Spinal cord (tissue), 10 donors: Measurements from ENCODE around the gene CNOT2. TPM values are rescaled to one million over a fixed set of nuclear protein-coding genes. Genes with fewer than 3 reads are reported as not detected.

ENCODE experiments used
- DNase-seq, 6 donors: peaks; one replicate each; pipeline versions ENCODE4 v3.0.0 to v3.0.0-alpha.2; 2013 to 2015; ENCODE audit warnings: low spot score in 6 of 6, low read depth in 4 of 6
- H3K27ac ChIP-seq: one replicate; pipeline ENCODE4 v1.5.1; 2013; ENCODE audit warnings: low read depth, low read length, control low read depth
- H3K27me3 ChIP-seq: one replicate; pipeline ENCODE4 v1.6.1; 2013; ENCODE audit warnings: low read length; ENCODE audit not compliant: control insufficient read depth, insufficient read depth
- H3K36me3 ChIP-seq: one replicate; pipeline ENCODE4 v1.6.1; 2013; ENCODE audit warnings: low read length; ENCODE audit not compliant: control insufficient read depth, insufficient read depth
- H3K4me1 ChIP-seq: one replicate; pipeline ENCODE4 v1.6.1; 2013; ENCODE audit warnings: low read length; ENCODE audit not compliant: control insufficient read depth, insufficient read depth
- H3K4me3 ChIP-seq: one replicate; pipeline ENCODE4 v1.5.1; 2013; ENCODE audit warnings: low read depth, low read length, control low read depth
- H3K9me3 ChIP-seq: one replicate; pipeline ENCODE4 v1.6.1; 2013; ENCODE audit warnings: low read length; ENCODE audit not compliant: control insufficient read depth, insufficient read depth
- WGBS: methylation state at CpG from one replicate; pipeline ENCODE4 v1.1.5; 2013; ENCODE audit warnings: missing lambda C conversion rate; ENCODE audit not compliant: insufficient coverage; 5-methylcytosine and 5-hydroxymethylcytosine counted together
- polyA plus RNA-seq, 2 donors: library from polyadenylated mRNA; unstranded; fragments of 120-200 nt; gene quantifications; one replicate each; pipeline ENCODE4 v1.2.1, GENCODE V29; 2013; ENCODE audit not compliant: insufficient read length in 2 of 2
- total RNA-seq, 2 donors: library from RNA; depleted of rRNA in 1 of 2; stranded (reverse); fragments of 120-200 nt in 1 of 2; fragments of >200 nt in 1 of 2; gene quantifications; one replicate each; pipeline versions ENCODE4 v1.2.3 to v1.2.4, GENCODE V29; 2013 to 2014
- donor health status: healthy.

The CNOT2 gene
- total and polyA plus RNA-seq, 4 donors: 72.9 to 155 (median 102) TPM

DNA sequence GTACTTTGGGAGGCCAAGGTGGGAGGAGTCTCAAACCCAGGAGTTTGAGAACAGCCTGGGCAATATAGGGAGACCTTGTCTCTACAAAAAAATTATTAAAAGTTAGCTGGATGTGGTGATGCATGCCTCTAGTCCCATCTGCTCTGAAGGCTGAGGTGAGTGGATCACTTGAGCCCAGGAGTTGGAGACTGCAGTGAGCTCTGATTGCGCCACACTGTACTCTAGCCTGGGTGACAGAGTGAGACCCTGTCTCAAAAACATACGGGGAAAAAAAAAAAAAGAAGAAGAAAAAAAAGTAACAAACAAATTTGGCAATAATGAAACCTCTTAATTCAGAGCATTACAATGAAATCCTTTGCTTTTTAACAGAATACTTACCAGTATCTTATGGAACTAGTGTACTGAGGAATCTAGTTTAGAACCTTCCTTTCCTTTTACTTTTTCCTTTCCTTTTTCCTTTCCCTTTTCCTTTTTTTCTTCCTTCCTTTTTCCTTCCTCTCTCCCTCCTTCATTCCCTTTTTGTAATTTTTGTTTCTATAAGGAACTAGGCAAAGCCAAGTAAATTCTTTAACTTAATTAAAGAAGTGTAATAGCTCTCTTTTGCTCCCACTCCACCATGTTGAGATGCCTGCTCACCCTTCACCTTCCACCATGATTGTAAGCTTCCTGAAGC is 12.2 kb upstream of the CNOT2 start:
- no peaks in the 10 kb centered on the region for H3K4me1 ChIP-seq
- no peaks in the 10 kb centered on the region for H3K36me3 ChIP-seq
- no peak overlapping the region for H3K27ac ChIP-seq
- no peaks in the 10 kb centered on the region for H3K9me3 ChIP-seq
- no peak for DNase-seq
- WGBS: no CpG with 5 or more reads among the region's 2 CpGs
- no peak overlapping the region for H3K4me3 ChIP-seq
- H3K27me3 ChIP-seq: no peaks in the 10 kb centered on the region

DNA sequence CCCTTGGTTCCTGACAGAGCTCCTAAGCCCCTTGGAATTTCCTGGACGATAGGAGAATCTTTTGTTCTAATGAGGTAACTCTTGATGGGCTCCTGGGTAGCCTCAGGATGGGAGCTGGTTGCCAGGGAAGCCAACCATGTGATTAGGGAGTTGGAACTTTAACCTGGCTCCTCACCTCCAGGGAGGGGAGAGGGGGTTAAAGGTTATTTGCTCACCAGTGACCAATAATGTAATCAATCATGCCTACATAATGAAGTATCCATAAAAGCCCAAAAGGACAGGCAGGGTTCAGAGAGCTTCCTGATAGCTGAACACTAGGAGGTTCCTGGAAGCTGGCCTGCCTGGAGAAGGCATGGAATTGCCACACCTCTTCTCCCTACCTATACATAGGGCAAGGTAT is 6.2 kb upstream of the CNOT2 start:
- Histone ChIP-seq H3K9me3 (no peaks in the 10 kb centered on the region), H3K4me3 (no peak overlapping the region), H3K4me1 (no peaks in the 10 kb centered on the region), H3K27me3 (no peaks in the 10 kb centered on the region), H3K27ac (no peak overlapping the region), H3K36me3 (peaks cover 6% of the 10 kb centered on the region)
- 17% methylated on average over 1 of the region's 1 CpG for WGBS
- DNase-seq: no peak

DNA sequence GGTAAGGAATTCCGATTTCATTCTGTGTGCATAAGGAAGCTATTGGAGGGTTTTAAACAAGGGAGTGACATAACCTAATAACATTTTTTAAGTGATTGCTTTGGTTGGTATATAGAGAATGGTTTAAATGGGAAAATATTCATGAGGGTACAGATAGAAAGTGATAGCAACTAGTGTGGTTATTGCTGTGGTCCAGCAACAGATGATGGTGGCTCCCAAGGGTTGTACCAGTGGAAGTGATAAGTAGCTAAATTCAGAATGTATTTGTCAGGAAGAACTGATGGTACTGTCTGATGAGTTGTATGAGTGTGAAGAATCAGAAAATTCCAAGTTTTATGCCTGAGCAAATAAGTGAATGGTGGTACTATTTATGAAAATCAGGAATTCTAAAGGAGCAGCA is 2.6 kb upstream of the CNOT2 start:
- Histone ChIP-seq H3K27ac (no peak overlapping the region), H3K9me3 (no peaks in the 10 kb centered on the region), H3K4me1 (no peaks in the 10 kb centered on the region), H3K36me3 (peaks cover 6% of the 10 kb centered on the region), H3K27me3 (no peaks in the 10 kb centered on the region), H3K4me3 (no peak overlapping the region)
- DNase-seq: no peak
- 100% methylated on average over 1 of the region's 1 CpG for WGBS

GRCh38 chr12:70241845-70242244 is 1.4 kb upstream of the CNOT2 start:
- H3K27ac ChIP-seq: no peak overlapping the region
- H3K9me3 ChIP-seq: no peaks in the 10 kb centered on the region
- H3K27me3 ChIP-seq: no peaks in the 10 kb centered on the region
- peaks cover 6% of the 10 kb centered on the region for H3K36me3 ChIP-seq
- no peak for DNase-seq
- WGBS: no CpG with 5 or more reads among the region's 2 CpGs
- peak overlapping the region; percentile 96 for H3K4me3 ChIP-seq
- no peaks in the 10 kb centered on the region for H3K4me1 ChIP-seq

GRCh38 chr12:70243510-70244371 is 508 bp downstream of the CNOT2 start:
- peak overlapping the region; percentile 96 for H3K4me3 ChIP-seq
- H3K4me1 ChIP-seq: no peaks in the 10 kb centered on the region
- H3K27ac ChIP-seq: peak overlapping the region; percentile 99
- DNase-seq: peak in 5 of 6 donors; percentile 46 to 92 (median 61)
- H3K36me3 ChIP-seq: peaks cover 5% of the 10 kb centered on the region
- 0% methylated on average over 44 of the region's 70 CpGs for WGBS
- H3K27me3 ChIP-seq: no peaks in the 10 kb centered on the region
- H3K9me3 ChIP-seq: no peaks in the 10 kb centered on the region

GRCh38 chr12:70244409-70244808 is 1.2 kb downstream of the CNOT2 start:
- H3K4me1 ChIP-seq: no peaks in the 10 kb centered on the region
- WGBS: 14% methylated on average over 2 of the region's 7 CpGs
- no peaks in the 10 kb centered on the region for H3K27me3 ChIP-seq
- peak overlapping the region; percentile 96 for H3K4me3 ChIP-seq
- no peak for DNase-seq
- peaks cover 2% of the 10 kb centered on the region for H3K36me3 ChIP-seq
- no peaks in the 10 kb centered on the region for H3K9me3 ChIP-seq
- peak overlapping the region; percentile 99 for H3K27ac ChIP-seq

- Histone ChIP-seq H3K27me3 (no peaks in the 10 kb centered on the region), H3K4me1 (no peaks in the 10 kb centered on the region), H3K9me3 (no peaks in the 10 kb centered on the region), H3K4me3 (no peak overlapping the region), H3K27ac (no peak overlapping the region), H3K36me3 (no peaks in the 10 kb centered on the region)
- no peak for DNase-seq
These were observed 2.2 kb downstream of the CNOT2 start for GRCh38 chr12:70245458-70245857.

DNA sequence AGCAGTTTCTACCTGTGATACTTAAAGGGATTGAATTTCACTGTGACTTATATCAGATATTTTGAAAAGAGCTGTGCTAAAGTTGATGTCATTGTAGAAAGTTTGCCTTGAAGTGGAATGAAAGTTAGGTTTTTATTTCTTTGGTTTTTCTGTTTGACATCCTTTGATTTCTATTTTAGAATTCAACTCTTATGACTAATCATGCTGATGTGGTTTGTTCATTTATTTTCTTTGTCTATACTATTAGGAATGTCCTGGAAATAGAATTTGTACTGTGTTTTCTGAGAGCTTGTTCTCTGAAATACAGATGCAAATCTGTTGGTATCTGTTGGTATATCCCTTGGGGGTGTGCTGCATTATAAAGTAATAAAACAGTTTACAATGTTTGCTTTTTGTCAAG is 3.3 kb downstream of the CNOT2 start:
- DNase-seq: no peak
- Histone ChIP-seq H3K9me3 (no peaks in the 10 kb centered on the region), H3K4me3 (no peak overlapping the region), H3K27ac (no peak overlapping the region), H3K4me1 (no peaks in the 10 kb centered on the region), H3K36me3 (no peaks in the 10 kb centered on the region), H3K27me3 (no peaks in the 10 kb centered on the region)

GRCh38 chr12:70247653-70248199 is 4.5 kb downstream of the CNOT2 start:
- no peaks in the 10 kb centered on the region for H3K27me3 ChIP-seq
- no peak overlapping the region for H3K4me3 ChIP-seq
- no peak overlapping the region for H3K27ac ChIP-seq
- DNase-seq: no peak
- H3K36me3 ChIP-seq: no peaks in the 10 kb centered on the region
- H3K4me1 ChIP-seq: no peaks in the 10 kb centered on the region
- H3K9me3 ChIP-seq: no peaks in the 10 kb centered on the region
- no CpG with 5 or more reads among the region's 2 CpGs for WGBS

GRCh38 chr12:70248876-70249275 is 5.6 kb downstream of the CNOT2 start:
- no CpG with 5 or more reads among the region's 1 CpG for WGBS
- Histone ChIP-seq H3K4me3 (no peak overlapping the region), H3K4me1 (no peaks in the 10 kb centered on the region), H3K27me3 (no peaks in the 10 kb centered on the region), H3K9me3 (no peaks in the 10 kb centered on the region), H3K36me3 (no peaks in the 10 kb centered on the region), H3K27ac (no peak overlapping the region)
- DNase-seq: no peak
